ENCODE data around the gene STOM.

The STOM gene

DNA sequence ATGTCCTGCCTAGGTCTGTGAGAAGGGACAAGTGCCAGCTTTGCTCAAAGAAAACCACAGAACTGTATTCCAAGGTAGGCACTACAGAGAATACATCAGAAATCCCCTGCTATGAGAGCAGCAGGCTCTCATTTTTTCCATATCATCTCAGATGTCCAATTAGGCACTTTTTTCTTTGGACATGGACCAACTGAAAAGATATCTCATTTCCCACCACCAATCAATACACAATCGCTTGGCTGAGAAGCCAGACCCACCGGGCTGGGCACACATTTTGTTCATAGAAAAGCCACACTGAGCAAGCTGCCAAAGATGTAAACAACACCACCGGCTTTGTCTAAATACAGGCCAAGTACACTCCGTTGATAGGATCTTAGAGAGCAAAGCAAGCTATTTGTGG lies 25.9 kb downstream of the STOM start:
- DNase-seq = no peak

DNA sequence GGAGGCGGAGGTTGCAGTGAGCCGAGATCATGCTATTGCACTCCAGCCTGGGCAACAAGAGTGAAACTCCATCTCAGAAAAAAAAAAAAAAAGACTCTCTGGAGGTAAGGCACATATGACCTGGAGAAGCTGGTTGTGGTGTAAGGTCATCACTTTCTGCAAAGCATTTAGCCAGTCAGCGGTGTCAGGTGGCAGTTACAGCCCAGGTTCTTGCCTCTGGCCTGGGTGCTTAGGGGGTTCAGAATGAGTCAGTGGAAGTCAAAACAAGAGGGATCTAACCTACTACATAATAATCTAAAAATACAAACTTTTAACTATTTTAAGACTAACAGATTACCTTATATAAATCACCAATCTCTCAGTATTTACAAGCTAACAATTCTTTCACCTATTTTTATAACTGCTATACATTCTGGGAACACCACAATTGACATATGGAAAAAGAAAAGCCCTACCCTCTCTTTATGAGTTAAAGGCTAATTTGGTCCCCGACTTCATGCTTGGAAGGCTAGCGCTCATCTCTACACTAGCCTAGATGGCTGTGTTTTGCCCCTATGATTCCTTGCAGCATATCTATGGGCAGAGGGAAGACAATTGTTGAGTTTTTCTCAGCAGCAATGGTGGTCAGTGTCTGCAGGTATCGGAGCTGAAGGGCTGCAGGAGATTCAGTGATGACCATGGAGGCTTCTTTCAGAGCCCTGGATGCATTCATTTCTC lies 29.2 kb downstream of the STOM start:
- no peak for DNase-seq

GRCh38 chr9:121339437-121339836 lies 30.6 kb downstream of the STOM start:
- DNase-seq = no peak

- no peak for DNase-seq
Observed at GRCh38 chr9:121336665-121337064, 33.4 kb downstream of the STOM start.

DNA sequence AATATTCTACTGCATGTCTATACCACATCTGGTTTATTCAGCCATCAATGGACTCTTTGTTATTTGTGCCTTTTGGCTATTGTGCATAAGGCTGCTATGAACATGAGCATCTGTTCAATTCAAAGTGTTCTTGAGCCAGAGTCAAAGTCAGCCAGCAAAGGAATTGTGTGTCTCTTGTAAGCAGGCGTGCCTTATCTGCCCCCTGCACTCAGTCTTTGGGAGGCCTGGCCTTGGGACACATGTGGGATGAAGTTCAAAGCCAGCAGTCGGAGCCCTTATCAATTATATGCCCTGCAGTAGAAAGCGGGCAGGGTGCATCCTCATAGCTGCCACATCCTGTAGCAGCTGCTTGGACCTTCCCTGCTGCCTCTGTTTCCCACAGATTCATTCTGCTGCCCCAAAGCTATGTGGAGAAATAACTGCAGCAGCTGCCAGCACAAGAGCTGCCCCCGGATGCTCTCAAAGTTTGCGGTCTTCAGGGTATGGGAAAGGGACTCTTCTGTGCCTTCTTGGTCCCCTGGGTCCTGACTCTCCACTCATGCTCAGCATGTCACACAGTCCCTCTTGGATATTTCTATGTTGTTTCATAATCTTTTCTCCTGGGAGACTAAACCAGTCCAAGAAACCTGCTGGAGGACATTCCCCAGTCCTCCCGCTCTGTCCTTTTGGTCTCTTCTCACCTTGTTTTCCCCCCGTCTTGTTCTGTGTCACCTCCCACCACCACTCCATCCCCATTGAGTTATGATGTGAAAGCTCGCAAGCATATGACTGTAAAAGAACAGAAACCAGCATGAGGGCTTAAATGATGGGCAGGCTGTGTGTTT lies 35.9 kb downstream of the STOM start:
- no peak for DNase-seq

DNA sequence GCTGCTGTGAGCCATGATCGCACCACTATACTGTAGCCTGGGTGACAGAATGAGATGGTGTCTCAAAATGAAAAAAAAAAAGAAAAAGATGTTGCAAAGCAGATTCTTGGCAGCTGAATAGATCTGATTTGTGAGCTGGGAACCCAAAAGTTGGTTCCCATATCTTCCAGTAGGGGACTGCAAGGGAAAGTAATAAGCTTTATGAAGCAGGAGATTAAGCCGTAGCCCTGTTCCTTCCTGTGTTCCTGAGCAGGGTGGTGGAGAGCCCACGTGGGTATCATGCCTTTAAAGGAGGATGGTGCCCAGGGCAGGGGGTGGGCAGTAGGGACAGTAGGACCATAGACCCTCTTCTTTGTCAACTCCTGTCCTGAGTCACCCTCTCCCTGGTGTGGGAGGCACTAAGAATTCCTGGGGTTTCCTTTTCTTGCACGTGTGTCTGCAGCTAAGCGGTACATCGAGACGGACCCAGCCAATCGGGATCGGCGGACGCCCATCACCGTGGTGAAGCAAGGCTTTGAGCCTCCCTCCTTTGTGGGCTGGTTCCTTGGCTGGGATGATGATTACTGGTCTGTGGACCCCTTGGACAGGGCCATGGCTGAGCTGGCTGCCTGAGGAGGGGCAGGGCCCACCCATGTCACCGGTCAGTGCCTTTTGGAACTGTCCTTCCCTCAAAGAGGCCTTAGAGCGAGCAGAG lies 37.9 kb downstream of the STOM start:
- no peak for DNase-seq

DNA sequence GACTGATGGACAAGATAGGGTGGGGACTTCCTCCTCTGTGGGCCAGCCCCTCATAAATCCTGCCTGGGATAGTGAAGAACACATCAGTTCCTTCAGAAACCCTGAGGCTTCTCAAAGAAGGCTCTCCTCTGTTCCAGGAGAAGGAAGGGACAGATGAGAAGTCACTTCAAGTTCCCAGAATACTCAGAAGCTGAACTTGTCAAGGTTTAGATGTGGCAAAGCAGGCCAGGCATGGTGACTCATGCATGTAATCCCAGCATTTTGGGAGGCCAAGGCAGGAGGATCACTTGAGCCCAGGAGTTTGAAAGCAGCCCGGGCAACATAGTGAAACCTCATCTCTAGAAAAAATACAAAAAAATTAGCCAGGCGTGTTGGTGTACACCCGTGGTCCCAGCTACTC lies 38.5 kb downstream of the STOM start:
- no peak for DNase-seq

GRCh38 chr9:121328876-121329681 lies 41.0 kb downstream of the STOM start:
- DNase-seq = no peak

DNA sequence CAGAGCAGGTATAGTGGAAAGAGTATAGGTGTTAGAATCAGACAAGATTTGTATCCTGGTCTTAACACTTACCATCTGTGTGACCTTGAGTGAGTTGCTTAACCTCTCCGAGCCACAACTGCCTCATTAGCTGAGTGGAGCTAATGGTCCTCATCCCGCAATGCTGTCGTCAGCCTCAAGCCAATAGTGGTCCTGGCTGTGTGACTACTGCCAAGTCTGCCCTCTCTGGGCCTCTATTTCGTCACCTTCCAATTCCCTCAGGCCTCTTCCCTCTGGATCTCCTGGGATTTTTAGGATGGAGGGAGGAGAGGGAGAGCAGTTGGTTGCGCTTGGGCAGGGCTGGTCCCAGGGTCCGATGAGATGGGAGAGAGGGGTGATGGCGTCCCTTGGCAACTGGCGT lies 41.6 kb downstream of the STOM start:
- DNase-seq = no peak

DNA sequence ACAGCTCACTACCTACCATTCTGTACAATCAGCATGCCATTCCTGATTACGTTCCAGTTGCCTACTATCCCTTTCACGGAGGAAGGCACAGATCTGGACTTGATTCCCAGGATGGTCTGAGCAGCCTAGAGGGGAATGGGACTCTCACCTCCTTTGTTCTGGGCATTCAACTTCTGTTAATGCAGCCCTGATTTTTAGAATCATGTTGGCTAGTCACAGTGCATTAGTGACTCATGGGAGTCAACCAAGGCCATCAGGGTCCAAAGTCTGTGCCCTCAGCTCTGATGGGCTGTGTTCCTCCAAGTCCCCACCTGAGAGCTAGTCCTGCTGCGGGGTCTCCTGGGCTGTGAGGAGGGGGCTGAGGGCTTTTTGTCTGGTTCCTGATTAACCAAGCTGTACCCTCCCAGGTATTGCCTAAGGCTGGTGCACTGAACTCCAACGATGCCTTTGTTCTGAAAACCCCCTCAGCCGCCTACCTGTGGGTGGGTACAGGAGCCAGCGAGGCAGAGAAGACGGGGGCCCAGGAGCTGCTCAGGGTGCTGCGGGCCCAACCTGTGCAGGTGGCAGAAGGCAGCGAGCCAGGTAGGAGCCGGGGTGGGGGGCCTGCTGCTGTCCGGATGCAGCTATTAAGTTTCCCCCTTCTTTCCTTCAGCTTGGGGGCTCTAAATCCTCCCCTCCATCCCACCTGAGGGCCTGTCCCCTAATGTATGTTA lies 43.0 kb downstream of the STOM start:
- no peak for DNase-seq

DNA sequence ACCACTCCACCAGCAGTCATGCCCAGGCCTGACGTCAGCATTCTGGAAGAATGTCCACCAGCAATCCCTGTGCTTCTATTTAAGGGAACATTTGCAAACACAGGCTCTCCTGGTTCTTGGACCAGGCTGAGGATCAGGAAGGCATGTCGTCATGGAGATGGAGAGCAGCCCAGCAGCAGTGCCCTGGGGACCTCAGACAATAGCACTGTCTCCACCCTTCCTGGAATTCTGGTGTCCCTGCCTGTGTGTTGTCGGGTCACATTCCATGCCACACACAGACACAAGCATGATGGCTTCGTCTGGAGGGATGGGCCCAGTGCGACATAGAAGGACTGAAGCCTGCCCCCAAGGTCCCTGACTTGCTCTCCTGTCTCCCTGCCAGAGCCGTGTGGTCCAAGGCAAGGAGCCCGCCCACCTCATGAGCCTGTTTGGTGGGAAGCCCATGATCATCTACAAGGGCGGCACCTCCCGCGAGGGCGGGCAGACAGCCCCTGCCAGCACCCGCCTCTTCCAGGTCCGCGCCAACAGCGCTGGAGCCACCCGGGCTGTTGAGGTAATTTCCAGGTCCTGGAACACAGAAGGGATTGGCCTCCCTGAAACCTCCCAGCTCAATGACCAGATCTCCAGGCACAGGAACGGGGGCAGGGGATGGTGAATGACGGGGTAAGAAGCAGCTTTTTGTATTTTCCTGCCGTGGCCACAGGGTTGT lies 43.8 kb downstream of the STOM start:
- DNase-seq = no peak

- DNase-seq = no peak
Observed at GRCh38 chr9:121325387-121325786, 44.7 kb downstream of the STOM start.

- DNase-seq = no peak
Observed at GRCh38 chr9:121324755-121325154, 45.3 kb downstream of the STOM start.

- no peak for DNase-seq
Observed at GRCh38 chr9:121324316-121324715, 45.7 kb downstream of the STOM start.

DNA sequence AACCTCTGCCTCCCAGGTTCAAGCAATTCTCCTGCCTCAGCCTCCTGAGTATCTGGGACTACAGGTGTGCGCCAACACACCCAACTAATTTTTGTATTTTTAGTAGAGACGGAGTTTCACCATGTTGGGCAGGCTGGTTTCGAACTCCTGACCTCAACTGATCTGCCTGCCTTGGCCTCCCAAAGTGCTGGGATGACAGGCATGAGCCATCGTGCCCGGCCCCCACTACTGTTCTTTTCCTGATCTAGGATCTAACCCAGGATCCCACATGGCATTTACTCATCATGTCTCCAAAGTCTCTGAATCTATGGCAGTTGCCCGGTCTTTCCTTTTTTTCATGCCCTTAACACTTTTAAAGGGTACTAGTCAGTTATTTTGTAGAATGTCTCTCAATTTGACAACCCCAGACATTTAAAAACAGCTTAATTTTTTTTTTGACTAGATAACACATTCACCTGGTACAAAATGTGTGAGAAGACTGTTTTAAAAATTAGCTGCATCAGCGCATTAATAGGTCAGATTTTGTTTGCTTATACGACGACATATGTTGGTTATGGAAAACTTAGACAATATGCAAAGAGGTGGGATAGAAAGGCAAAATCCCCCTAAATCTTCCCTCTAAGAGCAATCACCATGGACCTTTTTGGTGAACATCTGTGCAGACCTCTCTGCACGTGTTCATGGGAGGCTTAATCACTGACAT lies 46.5 kb downstream of the STOM start:
- DNase-seq = no peak

DNA sequence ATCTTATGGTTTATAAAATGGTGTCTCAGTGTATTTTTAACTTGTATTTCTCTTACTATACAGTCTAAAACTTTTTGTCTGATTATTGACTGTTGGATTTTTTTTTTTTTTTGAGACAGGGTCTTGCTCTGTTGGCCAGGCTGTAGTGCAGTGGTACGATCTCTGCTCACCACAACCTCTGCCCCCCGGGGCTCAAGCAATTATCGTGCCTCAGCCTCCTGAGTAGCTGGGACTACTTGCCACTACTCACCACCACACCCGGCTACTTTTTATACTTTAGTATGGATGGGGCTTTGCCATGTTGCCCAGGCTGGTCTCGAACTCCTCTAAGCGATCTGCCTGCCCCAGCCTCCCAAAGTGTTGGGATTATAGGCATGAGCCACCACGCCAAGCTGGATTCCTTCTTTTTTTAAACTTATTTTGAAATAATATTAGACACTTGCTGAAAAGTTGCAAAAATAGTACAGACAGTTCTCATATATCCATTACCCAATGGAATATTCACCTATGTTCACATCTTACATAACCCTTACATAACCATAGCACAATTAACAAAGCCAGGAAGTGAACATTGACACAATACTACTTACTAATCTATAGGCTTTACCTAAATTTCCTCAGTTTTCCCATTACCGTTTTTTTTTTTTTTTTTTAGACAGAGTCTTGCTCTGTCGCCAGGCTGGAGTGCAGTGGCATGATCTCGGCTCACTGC lies 47.2 kb downstream of the STOM start:
- no peak for DNase-seq

DNA sequence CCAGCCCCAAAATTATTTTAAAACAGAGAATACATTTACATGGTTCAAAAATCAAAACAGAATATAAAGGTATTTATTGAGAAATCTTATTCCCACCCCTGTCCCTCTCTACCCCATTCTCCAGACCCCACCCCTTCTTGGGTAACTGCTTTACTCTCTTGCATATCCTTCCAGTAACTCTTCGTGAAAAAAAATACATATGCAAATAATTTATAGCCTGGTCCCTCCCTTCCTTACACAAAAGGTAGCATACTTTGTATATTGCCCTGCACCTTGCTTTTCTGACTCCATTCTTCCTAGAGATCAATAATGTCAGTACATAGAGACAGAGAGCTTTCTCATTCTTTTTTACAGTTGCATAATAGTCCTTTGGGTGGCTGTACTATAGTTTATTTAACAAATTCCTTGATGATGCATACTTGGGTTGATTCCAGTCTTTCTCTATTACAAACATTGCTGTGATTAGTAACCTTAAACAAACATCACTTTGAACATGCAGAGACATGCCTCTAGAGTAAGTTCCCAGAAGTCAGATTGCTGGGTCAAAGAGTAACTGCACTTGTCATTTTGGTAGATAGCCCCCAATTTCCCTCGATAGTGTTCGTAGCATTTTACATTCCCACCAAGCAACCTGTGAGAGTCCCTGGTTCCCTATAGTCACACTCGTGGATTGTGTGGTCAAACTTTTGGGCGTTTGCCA lies 47.9 kb downstream of the STOM start:
- no peak for DNase-seq

DNA sequence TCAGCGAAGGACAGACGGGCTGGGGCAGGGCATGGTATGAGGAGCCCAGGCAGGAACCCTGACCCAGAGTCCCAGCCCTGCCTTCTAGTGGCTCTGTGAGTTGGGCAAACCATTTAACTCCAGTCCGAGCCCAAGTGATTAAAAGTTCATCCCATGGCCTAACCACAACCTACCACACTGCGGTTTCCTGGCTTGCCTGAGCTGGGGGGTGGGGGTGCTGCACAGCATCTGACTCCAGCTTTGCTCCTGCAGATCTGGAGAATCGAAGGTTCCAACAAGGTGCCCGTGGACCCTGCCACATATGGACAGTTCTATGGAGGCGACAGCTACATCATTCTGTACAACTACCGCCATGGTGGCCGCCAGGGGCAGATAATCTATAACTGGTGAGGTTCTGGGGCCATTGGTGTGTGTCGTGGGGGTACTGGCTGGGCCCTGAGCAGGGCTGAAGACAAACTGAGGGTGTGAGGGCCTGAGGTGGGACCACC lies 49.0 kb downstream of the STOM start:
- no peak for DNase-seq

DNA sequence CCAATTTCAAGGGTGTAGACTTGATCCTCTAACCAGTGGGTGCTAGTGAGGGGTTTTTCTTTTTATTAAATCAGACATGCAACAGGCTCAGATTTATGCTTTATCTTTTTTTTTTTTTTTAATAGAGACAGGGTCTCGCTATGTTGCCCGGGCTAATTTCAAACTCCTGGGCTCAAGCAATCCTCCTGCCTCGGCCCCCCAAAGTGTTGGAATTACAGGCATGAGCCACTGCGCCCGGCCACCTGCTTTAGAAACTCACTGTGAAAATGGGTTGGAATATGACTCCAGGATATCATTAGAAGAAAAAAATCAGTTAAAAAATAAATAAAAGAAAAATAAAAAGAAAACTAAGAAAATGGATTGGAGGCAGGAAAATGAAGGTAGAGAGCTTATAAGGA lies 50.7 kb downstream of the STOM start:
- DNase-seq = no peak

Measured in activated effector memory CD4-positive, alpha-beta T cell treated with anti-CD3 and anti-CD28 coated beads, Interleukin-2, amount 50 U/mL, for 16 hours (primary cell).